ENCODE measurements around the gene UBE2H. TPM values are rescaled to one million over a fixed set of nuclear protein-coding genes. Genes with fewer than 3 reads are reported as not detected.
A peak's percentile ranks its signal among the peaks of the same experiment; 100 is the strongest.

UBE2H gene
- total and polyA plus RNA-seq, 4 donors = 11.9 to 84.2 (median 23.7) TPM

DNA sequence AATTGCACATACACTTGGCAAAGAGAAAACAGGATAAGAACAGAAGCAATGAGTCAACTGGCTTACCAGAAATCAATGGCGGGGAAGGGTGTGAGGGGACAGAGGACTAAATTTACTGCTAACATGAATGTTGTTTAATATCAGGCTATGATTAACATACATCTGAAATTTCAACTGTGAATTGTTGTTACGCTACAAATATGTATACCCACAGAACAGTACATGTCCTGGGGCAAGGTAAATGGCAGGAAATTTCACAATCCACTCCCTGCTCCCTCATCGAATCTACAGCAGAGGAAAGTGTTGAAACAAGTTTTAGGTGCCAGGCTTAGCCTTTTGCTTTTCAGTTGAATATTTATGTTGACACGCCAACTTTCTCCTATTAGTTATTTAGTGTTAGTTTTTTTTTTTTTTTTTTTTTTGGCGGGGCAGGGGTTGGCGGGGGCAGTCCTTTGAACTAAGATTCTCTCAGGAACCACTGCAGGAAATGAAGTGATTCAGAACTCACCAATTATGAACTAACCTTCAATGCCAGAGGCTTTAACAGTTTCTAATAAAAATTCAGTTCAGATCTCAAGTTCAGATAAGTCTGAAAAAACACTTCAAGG lies 99.0 kb downstream of the UBE2H start:
- H3K9ac ChIP-seq (ENCODE audit: low read depth in 1 of 2, low read length in 2 of 2) = no peak overlapping the region
- H3K9me3 ChIP-seq (ENCODE audit: control insufficient read depth in 4 of 4, low read length in 3 of 4) = no peaks in the 10 kb centered on the region
- WGBS = 26% methylated on average over 6 of the region's 6 CpGs
- TF ChIP-seq RXRA (IDR thresholded peaks at IDR 0.05) (peak; percentile 35 to 76), HNF4G (IDR thresholded peaks at IDR 0.05) (peak; percentile 14), TAF1 (conservative IDR thresholded peaks at IDR 0.05) (peak; percentile 17), FOXA2 (IDR thresholded peaks at IDR 0.05) (peak; percentile 66), ATF3 (IDR thresholded peaks at IDR 0.05) (peak; percentile 0), ZBTB33 (IDR thresholded peaks at IDR 0.05) (peak; percentile 48), RAD21 (IDR thresholded peaks at IDR 0.05) (peak; percentile 25 to 35), NR2F2 (IDR thresholded peaks at IDR 0.05) (peak; percentile 9), GABPA (IDR thresholded peaks at IDR 0.05 in 1 of 2, conservative IDR thresholded peaks at IDR 0.05 in 1 of 2) (peak; percentile 17 to 28), FOXA1 (IDR thresholded peaks at IDR 0.05) (peak; percentile 12), YY1 (IDR thresholded peaks at IDR 0.05) (peak; percentile 82), EGR1 (IDR thresholded peaks at IDR 0.05; ENCODE audit: low read depth in 2 of 2) (no peak), JUND (IDR thresholded peaks at IDR 0.05) (peak; percentile 38 to 47), HNF4A (conservative IDR thresholded peaks at IDR 0.05) (peak; percentile 62 to 71), SP1 (IDR thresholded peaks at IDR 0.05) (peak; percentile 68)
- TF ChIP-seq, protein P1, sequence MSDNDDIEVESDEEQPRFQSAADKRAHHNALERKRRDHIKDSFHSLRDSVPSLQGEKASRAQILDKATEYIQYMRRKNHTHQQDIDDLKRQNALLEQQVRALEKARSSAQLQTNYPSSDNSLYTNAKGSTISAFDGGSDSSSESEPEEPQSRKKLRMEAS (IDR thresholded peaks at IDR 0.05) = peak; percentile 29
- TF ChIP-seq, protein P2, sequence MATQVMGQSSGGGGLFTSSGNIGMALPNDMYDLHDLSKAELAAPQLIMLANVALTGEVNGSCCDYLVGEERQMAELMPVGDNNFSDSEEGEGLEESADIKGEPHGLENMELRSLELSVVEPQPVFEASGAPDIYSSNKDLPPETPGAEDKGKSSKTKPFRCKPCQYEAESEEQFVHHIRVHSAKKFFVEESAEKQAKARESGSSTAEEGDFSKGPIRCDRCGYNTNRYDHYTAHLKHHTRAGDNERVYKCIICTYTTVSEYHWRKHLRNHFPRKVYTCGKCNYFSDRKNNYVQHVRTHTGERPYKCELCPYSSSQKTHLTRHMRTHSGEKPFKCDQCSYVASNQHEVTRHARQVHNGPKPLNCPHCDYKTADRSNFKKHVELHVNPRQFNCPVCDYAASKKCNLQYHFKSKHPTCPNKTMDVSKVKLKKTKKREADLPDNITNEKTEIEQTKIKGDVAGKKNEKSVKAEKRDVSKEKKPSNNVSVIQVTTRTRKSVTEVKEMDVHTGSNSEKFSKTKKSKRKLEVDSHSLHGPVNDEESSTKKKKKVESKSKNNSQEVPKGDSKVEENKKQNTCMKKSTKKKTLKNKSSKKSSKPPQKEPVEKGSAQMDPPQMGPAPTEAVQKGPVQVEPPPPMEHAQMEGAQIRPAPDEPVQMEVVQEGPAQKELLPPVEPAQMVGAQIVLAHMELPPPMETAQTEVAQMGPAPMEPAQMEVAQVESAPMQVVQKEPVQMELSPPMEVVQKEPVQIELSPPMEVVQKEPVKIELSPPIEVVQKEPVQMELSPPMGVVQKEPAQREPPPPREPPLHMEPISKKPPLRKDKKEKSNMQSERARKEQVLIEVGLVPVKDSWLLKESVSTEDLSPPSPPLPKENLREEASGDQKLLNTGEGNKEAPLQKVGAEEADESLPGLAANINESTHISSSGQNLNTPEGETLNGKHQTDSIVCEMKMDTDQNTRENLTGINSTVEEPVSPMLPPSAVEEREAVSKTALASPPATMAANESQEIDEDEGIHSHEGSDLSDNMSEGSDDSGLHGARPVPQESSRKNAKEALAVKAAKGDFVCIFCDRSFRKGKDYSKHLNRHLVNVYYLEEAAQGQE (IDR thresholded peaks at IDR 0.05) = no peak
- TF ChIP-seq, protein P3, sequence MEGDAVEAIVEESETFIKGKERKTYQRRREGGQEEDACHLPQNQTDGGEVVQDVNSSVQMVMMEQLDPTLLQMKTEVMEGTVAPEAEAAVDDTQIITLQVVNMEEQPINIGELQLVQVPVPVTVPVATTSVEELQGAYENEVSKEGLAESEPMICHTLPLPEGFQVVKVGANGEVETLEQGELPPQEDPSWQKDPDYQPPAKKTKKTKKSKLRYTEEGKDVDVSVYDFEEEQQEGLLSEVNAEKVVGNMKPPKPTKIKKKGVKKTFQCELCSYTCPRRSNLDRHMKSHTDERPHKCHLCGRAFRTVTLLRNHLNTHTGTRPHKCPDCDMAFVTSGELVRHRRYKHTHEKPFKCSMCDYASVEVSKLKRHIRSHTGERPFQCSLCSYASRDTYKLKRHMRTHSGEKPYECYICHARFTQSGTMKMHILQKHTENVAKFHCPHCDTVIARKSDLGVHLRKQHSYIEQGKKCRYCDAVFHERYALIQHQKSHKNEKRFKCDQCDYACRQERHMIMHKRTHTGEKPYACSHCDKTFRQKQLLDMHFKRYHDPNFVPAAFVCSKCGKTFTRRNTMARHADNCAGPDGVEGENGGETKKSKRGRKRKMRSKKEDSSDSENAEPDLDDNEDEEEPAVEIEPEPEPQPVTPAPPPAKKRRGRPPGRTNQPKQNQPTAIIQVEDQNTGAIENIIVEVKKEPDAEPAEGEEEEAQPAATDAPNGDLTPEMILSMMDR (IDR thresholded peaks at IDR 0.05; ENCODE audit: low read depth, low read length, missing input control) = no peak
- peaks cover 12 to 47% (median 30%) of the 10 kb centered on the region in 4 donors for H3K4me1 ChIP-seq (ENCODE audit: control insufficient read depth in 4 of 4, insufficient read depth in 4 of 4, low read length in 3 of 4)
- H3K27me3 ChIP-seq (ENCODE audit: control insufficient read depth in 4 of 4, insufficient read depth in 4 of 4, low read length in 3 of 4) = no peaks in the 10 kb centered on the region
- peak overlapping the region in 1 of 3 donors; percentile 32 for H3K4me3 ChIP-seq (ENCODE audit: low read depth in 1 of 3, low read length in 3 of 3)
- DNase-seq (ENCODE audit: low spot score) = no peak
- peaks cover 0 to 2% (median 0%) of the 10 kb centered on the region in 4 donors for H3K36me3 ChIP-seq (ENCODE audit: control insufficient read depth in 4 of 4, insufficient read depth in 3 of 4, low read depth in 1 of 4, low read length in 3 of 4)
- peak overlapping the region; percentile 76 to 78 for H3K27ac ChIP-seq (ENCODE audit: low read depth in 1 of 2, low read length in 2 of 2)
